T-helper 9 cell (primary cell): ENCODE measurements around the gene BANF2.
"Not testable (repeated sequence)": the region's sequence is repeated elsewhere in the genome, so short reads cannot be mapped to it uniquely, and the experiment has no call there.

ENCODE experiments used
- DNase-seq: peaks from one replicate; pipeline ENCODE4 v3.0.0-alpha.2; 2020

BANF2 gene

GRCh38 chr20:17683218-17684076 is 16.3 kb upstream of the BANF2 start:
- DNase-seq, result no peak

DNA sequence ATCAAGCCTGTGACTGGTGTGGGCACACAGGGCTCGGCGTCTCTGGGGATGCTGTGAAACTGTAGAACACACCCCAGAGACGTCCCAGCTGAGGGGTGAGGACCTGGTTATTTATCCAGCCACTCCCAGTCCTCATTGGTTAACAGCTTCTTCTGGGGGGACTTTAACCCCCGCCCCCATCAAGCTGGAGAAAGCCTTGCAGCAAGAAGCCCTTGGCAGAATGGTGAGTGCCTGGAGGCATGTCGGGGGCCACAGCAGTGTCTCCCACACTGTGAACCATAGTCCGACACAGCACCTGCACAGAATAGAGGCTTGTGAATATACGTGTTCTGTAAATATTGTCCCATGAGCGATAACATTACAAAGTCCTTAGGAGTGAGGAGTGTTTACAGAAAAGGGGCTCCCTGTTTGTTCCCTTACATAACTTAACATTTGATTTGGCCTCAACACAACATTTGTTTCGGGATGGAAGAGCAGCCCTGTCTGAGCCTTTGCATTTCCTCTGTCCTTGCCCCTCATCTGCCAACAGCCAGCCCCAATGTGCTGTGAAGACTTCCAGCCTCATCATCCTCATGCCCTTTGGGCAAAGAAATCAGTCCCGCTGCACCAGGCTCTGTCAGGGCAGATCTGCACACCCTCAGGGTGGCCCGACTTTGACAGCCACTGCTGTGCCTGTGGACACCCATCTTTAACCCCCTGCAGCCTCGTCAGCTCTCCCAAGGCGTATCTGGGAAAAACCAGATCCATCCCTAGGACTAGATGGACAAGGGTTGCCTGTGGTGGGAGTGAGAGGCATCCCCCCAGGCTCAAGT is 15.5 kb upstream of the BANF2 start:
- DNase-seq, result no peak

DNA sequence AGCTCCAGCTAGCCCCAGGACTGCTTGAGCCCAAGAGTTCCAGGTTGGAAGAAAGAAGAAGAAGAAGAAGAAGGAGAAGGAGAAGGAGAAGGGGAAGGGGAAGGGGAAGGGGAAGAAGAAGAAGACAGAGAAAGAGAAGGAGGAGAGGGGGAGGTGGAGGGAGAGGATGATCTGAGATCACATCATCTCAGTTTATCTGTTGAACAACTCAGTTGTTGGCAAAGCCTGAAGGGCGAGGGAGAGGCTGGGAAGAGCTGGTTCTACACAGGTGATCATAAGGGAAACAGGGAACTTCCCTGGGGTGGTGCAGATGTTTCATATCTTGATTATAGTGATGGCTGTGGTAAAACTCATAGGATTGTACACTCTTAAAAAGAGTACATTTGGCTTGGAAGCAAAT is 14.6 kb upstream of the BANF2 start:
- no peak for DNase-seq

DNA sequence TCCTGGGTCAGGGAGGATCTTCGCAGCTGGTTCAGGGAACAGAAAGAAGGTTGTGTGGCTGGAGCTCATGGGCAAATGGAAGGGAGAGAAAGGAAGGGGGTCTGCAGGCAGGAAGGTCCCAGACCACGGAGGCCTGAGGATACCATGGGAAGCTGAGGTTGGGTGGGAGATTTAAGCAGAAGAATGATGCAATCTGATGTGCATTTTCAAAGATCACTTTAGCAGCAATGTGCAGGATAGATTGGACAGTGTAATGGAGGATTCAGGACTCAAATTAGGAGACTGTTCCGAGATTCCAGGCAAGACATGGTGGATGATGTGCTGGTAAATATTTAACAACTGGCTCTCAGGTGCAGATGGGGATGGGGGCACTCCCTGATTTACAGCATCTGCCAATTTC is 12.0 kb upstream of the BANF2 start:
- DNase-seq, result no peak

- no peak for DNase-seq
Measured at GRCh38 chr20:17688965-17689364, 10.8 kb upstream of the BANF2 start.

DNA sequence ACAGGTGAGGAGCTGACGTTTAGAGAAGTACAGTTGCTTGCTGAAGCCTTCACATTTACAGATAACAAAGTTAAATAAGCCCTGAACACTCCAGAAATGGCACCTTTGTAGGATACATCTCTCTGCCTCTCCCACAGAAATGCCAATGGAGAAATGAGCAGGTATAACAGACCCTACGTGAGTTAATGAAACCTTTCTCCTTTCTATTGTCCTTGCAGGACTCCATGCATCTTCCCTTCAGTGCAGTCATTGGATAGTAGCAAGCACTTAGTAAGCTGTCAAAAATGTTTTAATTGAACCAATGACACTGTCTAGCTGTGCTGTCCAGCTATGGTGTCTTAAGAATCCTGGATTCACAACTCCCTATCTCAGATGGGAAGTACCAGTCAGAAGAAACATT is 9.6 kb upstream of the BANF2 start:
- no peak for DNase-seq

- DNase-seq, result no peak
Measured at GRCh38 chr20:17691758-17692157, 8.0 kb upstream of the BANF2 start.

GRCh38 chr20:17693444-17694001 is 6.2 kb upstream of the BANF2 start:
- no peak for DNase-seq

DNA sequence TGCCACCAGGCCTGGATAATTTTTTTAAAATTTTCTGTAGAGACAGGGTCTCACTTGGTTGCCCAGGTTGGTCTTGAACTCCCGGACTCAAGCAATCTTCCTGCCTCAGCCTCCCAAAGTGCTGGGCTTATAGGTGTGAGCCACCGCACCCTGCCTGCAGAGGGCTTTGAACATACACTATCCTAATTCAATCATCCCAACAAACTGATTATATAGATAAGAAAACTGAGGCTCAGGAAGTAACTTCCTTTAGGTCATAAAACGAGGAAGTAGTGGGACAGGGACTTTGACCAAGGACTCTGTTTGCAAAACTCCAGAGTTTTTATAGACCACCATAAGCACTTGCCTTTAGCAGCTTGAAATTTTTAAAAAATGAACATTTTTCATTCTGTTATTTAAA is 5.0 kb upstream of the BANF2 start:
- DNase-seq, result no peak

GRCh38 chr20:17696287-17696686 is 3.5 kb upstream of the BANF2 start:
- DNase-seq, result no peak

DNA sequence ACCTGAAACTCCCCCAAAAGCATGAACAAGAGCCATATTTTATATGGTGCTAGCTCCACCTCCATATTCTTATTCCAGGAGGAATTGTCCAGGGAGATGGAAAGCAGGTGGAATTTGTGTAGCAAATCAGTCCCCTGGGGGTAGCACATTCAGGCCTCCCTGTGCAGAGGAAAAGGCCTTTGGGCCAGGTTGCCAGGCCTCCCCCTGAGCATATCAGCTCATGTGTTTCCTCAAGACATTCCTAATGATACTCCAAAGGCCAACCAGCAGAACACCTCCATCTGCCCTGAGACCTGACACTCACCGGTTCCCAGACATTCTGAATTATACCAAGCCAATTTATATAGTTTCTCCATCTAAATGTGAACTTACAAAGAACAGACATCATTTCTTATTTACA is 2.6 kb upstream of the BANF2 start:
- DNase-seq, result no peak

GRCh38 chr20:17698384-17698783 is 1.4 kb upstream of the BANF2 start:
- no peak for DNase-seq

GRCh38 chr20:17700637-17701036 is 871 bp downstream of the BANF2 start:
- DNase-seq, result no peak

DNA sequence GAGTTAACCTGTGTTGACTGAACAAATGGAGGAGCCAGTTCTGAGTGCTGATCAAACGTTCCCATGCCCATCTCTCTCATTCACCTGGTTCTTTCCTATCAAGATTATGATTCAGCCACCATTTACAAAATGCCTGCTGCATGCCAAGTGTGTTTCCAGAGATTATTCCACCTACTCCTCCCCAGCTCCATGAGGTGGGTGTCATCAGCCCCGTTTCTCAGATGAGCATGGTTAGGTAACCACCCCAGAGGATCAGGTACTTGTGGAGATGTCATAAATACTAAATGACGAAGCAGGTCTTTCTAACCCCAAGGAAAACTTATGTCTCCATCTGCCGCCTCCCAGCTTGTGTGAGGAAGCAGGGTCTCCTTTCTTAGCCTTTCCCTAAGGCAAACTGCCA is 2.1 kb downstream of the BANF2 start:
- DNase-seq, result no peak

- DNase-seq, result no peak
Measured at GRCh38 chr20:17704589-17705317, 5.0 kb downstream of the BANF2 start.

GRCh38 chr20:17705916-17706315 is 6.2 kb downstream of the BANF2 start:
- no peak for DNase-seq

DNA sequence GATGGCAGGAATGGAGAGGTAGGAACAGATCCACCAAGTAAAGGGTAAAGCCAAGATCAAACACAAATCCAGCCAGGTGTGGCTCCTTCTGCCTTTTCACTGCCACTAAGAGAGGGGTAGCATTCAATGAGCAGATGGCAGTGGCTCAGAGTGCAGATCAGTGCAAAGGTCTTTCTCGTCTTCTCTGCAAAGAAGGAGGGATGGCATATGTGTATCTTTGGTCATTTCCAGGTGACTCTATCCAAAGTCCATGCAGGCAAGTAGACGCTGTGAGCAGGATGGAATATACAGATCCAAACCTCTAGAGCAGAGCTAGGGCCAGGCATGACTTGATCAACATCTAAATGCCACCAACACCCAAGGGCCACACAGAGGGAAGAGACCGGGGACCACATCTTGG is 6.9 kb downstream of the BANF2 start:
- DNase-seq, result no peak

DNA sequence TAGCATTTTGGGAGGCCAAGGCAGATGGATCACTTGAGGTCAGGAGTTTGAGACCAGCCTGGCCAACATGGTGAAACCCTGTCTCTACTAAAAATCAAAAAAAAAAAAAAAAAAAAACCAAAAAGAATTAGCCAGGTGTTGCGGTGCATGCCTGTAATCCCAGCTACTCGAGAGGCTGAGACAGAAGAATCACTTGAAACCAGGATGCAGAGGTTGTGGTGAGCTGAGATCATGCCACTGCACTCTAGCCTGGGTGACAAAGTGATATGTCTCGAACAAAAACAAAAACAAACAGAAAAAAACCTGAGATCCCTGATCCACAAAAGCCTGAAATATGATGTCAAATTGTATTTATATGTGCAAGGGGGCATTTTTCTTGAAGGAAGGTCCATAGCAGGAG is 8.2 kb downstream of the BANF2 start:
- DNase-seq, result not testable (repeated sequence)

- no peak for DNase-seq
Measured at GRCh38 chr20:17708675-17709360, 9.1 kb downstream of the BANF2 start.

- DNase-seq, result no peak
Measured at GRCh38 chr20:17709361-17710293, 9.9 kb downstream of the BANF2 start.
